Pancreas (tissue), 10 donors: ENCODE results near the gene AURKAIP1. TPM values are rescaled to one million over a fixed set of nuclear protein-coding genes. Genes with fewer than 3 reads are reported as not detected.

Experiments
- ATAC-seq, 4 donors: fragments of 200-7000 bp; cut with Tn5 transposase; one replicate each; pipeline versions ENCODE4 v1.8.0 to v1.9.1; 2020; ENCODE audit warnings: mild to moderate bottlenecking in 4 of 4, moderate library complexity in 4 of 4
- DNase-seq, 6 donors: peaks; one replicate each; pipeline ENCODE4 v3.0.0-alpha.2; 2020
- FAIRE-seq: peaks from 2 replicates; lab custom pipeline; 2012; peaks lifted over from hg19 to GRCh38; lab: Jason Lieb, UNC
- H3K27ac ChIP-seq, 4 donors: fragments of 200-600 bp; sonication (generic); 1 replicate in 3 of 4; 2 replicates in 1 of 4; pipeline versions ENCODE4 v1.5.0 to v1.8.0; 2020
- H3K27me3 ChIP-seq, 4 donors: fragments of 200-600 bp; one replicate each; pipeline ENCODE4 v1.8.0; 2021
- H3K36me3 ChIP-seq, 3 donors: fragments of 200-600 bp; sonication (generic) in 1 of 3; one replicate each; pipeline versions ENCODE4 v1.5.0 to v1.8.0; 2020 to 2021
- H3K4me1 ChIP-seq, 3 donors: fragments of 200-600 bp; one replicate each; pipeline ENCODE4 v1.8.0; 2021
- H3K4me3 ChIP-seq, 4 donors: fragments of 200-600 bp; sonication (generic) in 2 of 4; one replicate each; pipeline versions ENCODE4 v1.5.0 to v1.8.0; 2020 to 2021
- H3K9me3 ChIP-seq, 4 donors: fragments of 200-600 bp; one replicate each; pipeline ENCODE4 v1.8.0; 2021
- CTCF ChIP-seq, 4 donors: fragments of 200-600 bp; sonication (generic) in 3 of 4; IDR thresholded peaks; one replicate each; pipeline versions ENCODE4 v1.5.0 to v1.8.0; 2021; ENCODE audit warnings: antibody characterized with exemption in 4 of 4
- WGBS, 2 donors: extraction: QIAGEN DNeasy Blood & Tissue Kit; methylation state at CpG; one replicate each; pipeline ENCODE4 v1.1.7; 2013; 5-methylcytosine and 5-hydroxymethylcytosine counted together
- intact Hi-C, 3 donors: fragments of 100-400 bp; cut with DNase I; formaldehyde crosslinking; loops; one replicate each; pipeline versions ENCODE4 v1.11.1 to v1.14.2; 2022
- polyA plus RNA-seq, 2 donors: library from polyadenylated mRNA; stranded (reverse); fragments of 200-250 nt; gene quantifications; one replicate each; pipeline ENCODE4 v1.2.3, GENCODE V29; 2013
- total RNA-seq, 6 donors: library from RNA; stranded (reverse); fragmentation: NEBNext Ultra II Directional in 4 of 6; extraction: Animal tissue kit (Norgen Biotek cat#: 25700) in 4 of 6; gene quantifications; one replicate each; pipeline versions ENCODE4 v1.2.1 to v1.2.4, GENCODE V29; 2021 to 2023
- donor health status: healthy with polysubstance abuse.
- donor health status: DM: no; HTN: no; CAD: no; lungs with moderate emphysema.
- donor health status: DM: no; HTN: no; CAD: no.
- donor health status: control.
- donor health status: control.
- donor health status: Bipolar disorder and iron deficiency.
- donor health status: DM: yes; HTN: yes; CAD: no.
- donor health status: DM: no; HTN: no; CAD: no.
- donor health status: DM: no; HTN: no; CAD: no.
- donor health status: DM: yes; HTN: yes; CAD: no.

The AURKAIP1 gene
- total and polyA plus RNA-seq, 8 donors = 52.8 to 161 (median 64.9) TPM

DNA sequence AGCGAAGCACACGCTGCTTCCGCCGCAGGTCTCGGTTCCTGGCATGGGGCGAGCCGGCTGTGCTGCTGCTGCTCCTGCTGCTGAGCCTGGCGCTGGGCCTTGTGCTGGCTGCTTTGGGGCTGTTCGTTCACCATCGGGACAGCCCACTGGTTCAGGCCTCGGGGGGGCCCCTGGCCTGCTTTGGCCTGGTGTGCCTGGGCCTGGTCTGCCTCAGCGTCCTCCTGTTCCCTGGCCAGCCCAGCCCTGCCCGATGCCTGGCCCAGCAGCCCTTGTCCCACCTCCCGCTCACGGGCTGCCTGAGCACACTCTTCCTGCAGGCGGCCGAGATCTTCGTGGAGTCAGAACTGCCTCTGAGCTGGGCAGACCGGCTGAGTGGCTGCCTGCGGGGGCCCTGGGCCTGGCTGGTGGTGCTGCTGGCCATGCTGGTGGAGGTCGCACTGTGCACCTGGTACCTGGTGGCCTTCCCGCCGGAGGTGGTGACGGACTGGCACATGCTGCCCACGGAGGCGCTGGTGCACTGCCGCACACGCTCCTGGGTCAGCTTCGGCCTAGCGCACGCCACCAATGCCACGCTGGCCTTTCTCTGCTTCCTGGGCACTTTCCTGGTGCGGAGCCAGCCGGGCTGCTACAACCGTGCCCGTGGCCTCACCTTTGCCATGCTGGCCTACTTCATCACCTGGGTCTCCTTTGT is 41.3 kb downstream of the AURKAIP1 start:
- FAIRE-seq (no peak), ATAC-seq (peak; percentile 5 to 39 (median 8)), DNase-seq (no peak)
- Histone ChIP-seq H3K4me1 (no peaks in the 10 kb centered on the region), H3K36me3 (peaks cover 0 to 13% (median 5%) of the 10 kb centered on the region in 3 donors), H3K4me3 (no peak overlapping the region), H3K9me3 (no peaks in the 10 kb centered on the region), H3K27me3 (no peaks in the 10 kb centered on the region), H3K27ac (no peak overlapping the region)
- intact Hi-C loops = no loop called here
- TF ChIP-seq CTCF (IDR thresholded peaks at IDR 0.05) = no peak
- 65 to 74% methylated on average over 36 of the region's 36 CpGs for WGBS, 2 donors

DNA sequence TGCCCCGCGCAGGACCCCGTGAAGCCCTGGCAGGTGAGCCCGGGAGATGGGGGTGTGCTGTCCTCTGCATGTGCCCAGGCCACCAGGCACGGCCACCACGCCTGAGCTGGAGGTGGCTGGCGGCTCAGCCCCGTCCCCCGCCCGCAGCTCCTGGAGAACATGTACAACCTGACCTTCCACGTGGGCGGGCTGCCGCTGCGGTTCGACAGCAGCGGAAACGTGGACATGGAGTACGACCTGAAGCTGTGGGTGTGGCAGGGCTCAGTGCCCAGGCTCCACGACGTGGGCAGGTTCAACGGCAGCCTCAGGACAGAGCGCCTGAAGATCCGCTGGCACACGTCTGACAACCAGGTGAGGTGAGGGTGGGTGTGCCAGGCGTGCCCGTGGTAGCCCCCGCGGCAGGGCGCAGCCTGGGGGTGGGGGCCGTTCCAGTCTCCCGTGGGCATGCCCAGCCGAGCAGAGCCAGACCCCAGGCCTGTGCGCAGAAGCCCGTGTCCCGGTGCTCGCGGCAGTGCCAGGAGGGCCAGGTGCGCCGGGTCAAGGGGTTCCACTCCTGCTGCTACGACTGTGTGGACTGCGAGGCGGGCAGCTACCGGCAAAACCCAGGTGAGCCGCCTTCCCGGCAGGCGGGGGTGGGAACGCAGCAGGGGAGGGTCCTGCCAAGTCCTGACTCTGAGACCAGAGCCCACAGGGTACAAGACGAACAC is 42.1 kb downstream of the AURKAIP1 start:
- H3K4me3 ChIP-seq = no peak overlapping the region
- 60 to 74% methylated on average over 48 of the region's 48 CpGs for WGBS, 2 donors
- DNase-seq (no peak), ATAC-seq (peak in 3 of 4 donors; percentile 3 to 8 (median 6)), FAIRE-seq (no peak)
- H3K27ac ChIP-seq = no peak overlapping the region
- H3K36me3 ChIP-seq = peaks cover 0 to 5% (median 1%) of the 10 kb centered on the region in 3 donors
- no peaks in the 10 kb centered on the region for H3K4me1 ChIP-seq
- no peaks in the 10 kb centered on the region for H3K27me3 ChIP-seq
- intact Hi-C loops = no loop called here
- H3K9me3 ChIP-seq = no peaks in the 10 kb centered on the region
- TF ChIP-seq CTCF (IDR thresholded peaks at IDR 0.05) = no peak

- Histone ChIP-seq H3K36me3 (peaks cover 0 to 4% (median 0%) of the 10 kb centered on the region in 3 donors), H3K27me3 (no peaks in the 10 kb centered on the region), H3K4me1 (no peaks in the 10 kb centered on the region), H3K9me3 (no peaks in the 10 kb centered on the region), H3K27ac (no peak overlapping the region), H3K4me3 (no peak overlapping the region)
- TF ChIP-seq CTCF (IDR thresholded peaks at IDR 0.05) = no peak
- intact Hi-C loops = no loop called here
- DNase-seq (no peak), ATAC-seq (no peak), FAIRE-seq (no peak)
- 71 to 73% methylated on average over 42 to 57 of the region's 57 CpGs for WGBS, 2 donors
Observed at GRCh38 chr1:1332031-1332755, 42.8 kb downstream of the AURKAIP1 start.

GRCh38 chr1:1331068-1331965 is 43.7 kb downstream of the AURKAIP1 start, which contains the start of gene TAS1R3:
Gene TAS1R3 (plus strand): TSS chr1:1331280. CDS start chr1:1331346, 66 bp downstream.
- no peaks in the 10 kb centered on the region for H3K9me3 ChIP-seq
- TF ChIP-seq CTCF (IDR thresholded peaks at IDR 0.05) = no peak
- H3K4me3 ChIP-seq = no peak within 1 kb of the TSS
- ATAC-seq (no peak), DNase-seq (no peak), FAIRE-seq (no peak)
- H3K27me3 ChIP-seq = no peaks in the 10 kb centered on the region
- WGBS, 2 donors = 58 to 63% methylated on average over 38 to 41 of the region's 41 CpGs
- intact Hi-C loops = no loop called here
- H3K4me1 ChIP-seq = peaks cover 0 to 3% (median under 1%) of the 10 kb centered on the region in 3 donors
- H3K27ac ChIP-seq = no peak within 1 kb of the TSS
- H3K36me3 ChIP-seq = no peaks in the 10 kb centered on the region
